Vagina (tissue), 2 donors: ENCODE measurements around the gene WSB1. TPM values are rescaled to one million over a fixed set of nuclear protein-coding genes. Genes with fewer than 3 reads are reported as not detected.

Experiments
- DNase-seq, 2 donors: peaks; one replicate each; pipeline ENCODE4 v3.0.0-alpha.2; 2017; ENCODE audit errors: extremely low spot score in 2 of 2
- H3K27ac ChIP-seq: fragments of 200-600 bp; sonication (generic); one replicate; pipeline ENCODE4 v1.5.1; 2019
- H3K27me3 ChIP-seq: fragments of 200-600 bp; sonication (generic); one replicate; pipeline ENCODE4 v1.5.1; 2019
- H3K36me3 ChIP-seq, 2 donors: fragments of 200-600 bp; sonication (generic); one replicate each; pipeline ENCODE4 v1.5.1; 2017 to 2019
- H3K4me1 ChIP-seq: fragments of 200-600 bp; sonication (generic); one replicate; pipeline ENCODE4 v1.5.1; 2019
- H3K4me3 ChIP-seq, 2 donors: fragments of 200-600 bp; sonication (generic); 1 replicate in 1 of 2; 2 replicates in 1 of 2; pipeline ENCODE4 v1.5.1; 2016 to 2019
- H3K9me3 ChIP-seq: fragments of 200-600 bp; sonication (generic); one replicate; pipeline ENCODE4 v1.5.1; 2019
- POLR2A ChIP-seq, 2 donors: fragments of 450-650 bp; IDR thresholded peaks; one replicate each; pipeline ENCODE4 v1.6.1; 2017; ENCODE audit warnings: antibody characterized with exemption in 2 of 2, mild to moderate bottlenecking in 2 of 2, moderate library complexity in 2 of 2
- POLR2AphosphoS5 ChIP-seq, 2 donors: sonication (generic); formaldehyde crosslinking; IDR thresholded peaks; one replicate each; pipeline ENCODE4 v1.9.0; 2017; ENCODE audit warnings: antibody characterized with exemption in 2 of 2, mild to moderate bottlenecking in 2 of 2, low read depth in 1 of 2; ENCODE audit not compliant: insufficient read depth in 1 of 2
- intact Hi-C: fragments of 100-400 bp; cut with DNase I; formaldehyde crosslinking; loops from one replicate; pipeline ENCODE4 v1.15.1; 2023
- total RNA-seq: library from RNA; depleted of rRNA; stranded (reverse); fragments of >200 nt; gene quantifications from one replicate; pipeline ENCODE4 v1.2.3, GENCODE V29; 2016
- TF ChIP-seq, protein P1 (sequence below), 3 experiments: fragments of 450-650 bp in 2 of 3; fragments of 200-600 bp in 1 of 3; sonication (generic) in 1 of 3; IDR thresholded peaks; one replicate each; pipeline ENCODE4 v1.5.1; 2017 to 2019; ENCODE audit warnings: antibody characterized with exemption in 3 of 3, mild to moderate bottlenecking in 2 of 3, moderate library complexity in 2 of 3

Gene WSB1
- total RNA-seq, 1 donor from 2014 or later = 158 TPM

DNA sequence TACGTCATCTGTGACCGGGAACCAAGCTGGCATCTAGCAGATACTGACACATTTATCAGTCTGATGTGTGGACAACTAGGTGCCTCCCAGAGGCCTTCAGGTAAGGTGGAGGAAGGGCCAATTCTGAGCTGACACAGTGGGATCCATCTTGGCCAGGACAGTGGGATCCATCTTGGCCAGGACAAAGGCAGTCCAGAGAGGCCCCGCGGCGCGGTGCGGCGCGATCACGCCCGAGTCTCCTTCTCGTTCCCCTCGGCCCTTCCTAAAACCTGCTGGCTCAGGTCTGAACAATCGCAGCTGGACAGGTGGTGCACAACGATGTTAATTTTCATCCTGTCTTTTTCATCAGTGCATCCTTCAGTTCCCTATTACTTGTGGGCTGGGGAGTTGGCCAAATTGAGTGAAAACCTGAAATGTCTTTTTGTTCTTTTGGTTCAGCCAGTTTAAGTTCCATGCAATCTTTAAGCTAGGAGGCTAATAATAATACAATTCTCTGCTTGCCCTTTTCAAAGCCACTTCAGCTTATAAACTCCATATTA, 486 bp upstream of the WSB1 start:
- DNase-seq = no peak
- TF ChIP-seq POLR2AphosphoS5 (IDR thresholded peaks at IDR 0.05; ENCODE audit: insufficient read depth in 1 of 2, low read depth in 1 of 2) = no peak
- TF ChIP-seq POLR2A (IDR thresholded peaks at IDR 0.05) = no peak
- TF ChIP-seq, protein P1, sequence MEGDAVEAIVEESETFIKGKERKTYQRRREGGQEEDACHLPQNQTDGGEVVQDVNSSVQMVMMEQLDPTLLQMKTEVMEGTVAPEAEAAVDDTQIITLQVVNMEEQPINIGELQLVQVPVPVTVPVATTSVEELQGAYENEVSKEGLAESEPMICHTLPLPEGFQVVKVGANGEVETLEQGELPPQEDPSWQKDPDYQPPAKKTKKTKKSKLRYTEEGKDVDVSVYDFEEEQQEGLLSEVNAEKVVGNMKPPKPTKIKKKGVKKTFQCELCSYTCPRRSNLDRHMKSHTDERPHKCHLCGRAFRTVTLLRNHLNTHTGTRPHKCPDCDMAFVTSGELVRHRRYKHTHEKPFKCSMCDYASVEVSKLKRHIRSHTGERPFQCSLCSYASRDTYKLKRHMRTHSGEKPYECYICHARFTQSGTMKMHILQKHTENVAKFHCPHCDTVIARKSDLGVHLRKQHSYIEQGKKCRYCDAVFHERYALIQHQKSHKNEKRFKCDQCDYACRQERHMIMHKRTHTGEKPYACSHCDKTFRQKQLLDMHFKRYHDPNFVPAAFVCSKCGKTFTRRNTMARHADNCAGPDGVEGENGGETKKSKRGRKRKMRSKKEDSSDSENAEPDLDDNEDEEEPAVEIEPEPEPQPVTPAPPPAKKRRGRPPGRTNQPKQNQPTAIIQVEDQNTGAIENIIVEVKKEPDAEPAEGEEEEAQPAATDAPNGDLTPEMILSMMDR (IDR thresholded peaks at IDR 0.05) = no peak
- H3K4me1 ChIP-seq = peaks cover 26% of the 10 kb centered on the region
- no peaks in the 10 kb centered on the region for H3K9me3 ChIP-seq
- H3K36me3 ChIP-seq = no peaks in the 10 kb centered on the region
- H3K27ac ChIP-seq = peak overlapping the region; percentile 100
- intact Hi-C loops = loop anchor here (5.0 kb wide), 1 partner anchor 46 kb away; no protein-coding TSS in a partner anchor
- peak overlapping the region; percentile 91 to 98 for H3K4me3 ChIP-seq
- H3K27me3 ChIP-seq = no peaks in the 10 kb centered on the region

DNA sequence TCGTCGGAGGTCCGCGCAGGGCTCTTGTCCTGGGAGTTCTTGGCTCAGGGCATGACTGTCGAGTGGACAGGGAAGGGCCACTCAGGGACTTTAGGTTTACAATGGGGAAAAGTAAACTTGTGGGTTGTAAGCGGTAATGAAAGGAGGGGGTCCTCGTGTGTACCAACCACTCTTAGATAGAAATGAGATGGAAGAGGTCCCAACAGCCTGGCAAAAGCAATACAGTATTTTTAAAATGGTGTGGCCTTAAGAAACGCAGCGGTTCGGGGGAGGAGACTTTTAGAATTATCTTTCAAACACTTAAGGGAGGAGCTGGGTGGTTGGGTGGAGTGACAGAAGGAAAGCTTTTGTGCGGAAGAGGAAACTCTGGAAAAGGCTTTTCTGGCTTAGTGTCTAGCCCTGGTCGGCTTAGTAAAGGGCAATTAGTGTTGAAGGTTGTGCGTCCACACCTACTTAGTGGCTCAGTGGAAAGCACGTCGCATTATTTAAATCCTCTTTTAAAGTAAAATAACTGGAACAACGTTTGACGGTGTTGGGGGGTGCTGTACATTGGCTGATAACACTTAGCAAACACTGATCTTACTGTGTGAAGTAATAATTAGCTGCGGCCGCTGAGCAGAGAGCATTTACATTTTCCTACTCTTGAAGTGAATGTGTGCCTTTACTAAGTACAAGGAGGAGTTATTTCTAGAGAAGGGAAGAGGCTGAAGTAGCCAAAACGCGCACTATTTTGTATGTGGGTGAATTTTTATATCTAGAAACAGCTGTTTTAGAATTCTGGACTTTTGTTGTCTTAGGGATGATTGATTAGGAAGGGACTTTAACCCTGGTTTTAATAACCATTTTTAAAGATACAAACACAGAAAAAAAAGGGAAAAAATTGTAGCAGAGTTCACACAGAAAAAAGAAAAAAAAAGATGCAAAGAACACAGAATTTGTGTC, 1.0 kb downstream of the WSB1 start:
- Histone ChIP-seq H3K27me3 (no peaks in the 10 kb centered on the region), H3K36me3 (no peaks in the 10 kb centered on the region), H3K4me3 (peak overlapping the region; percentile 91 to 98), H3K9me3 (no peaks in the 10 kb centered on the region), H3K4me1 (peaks cover 42% of the 10 kb centered on the region), H3K27ac (peak overlapping the region; percentile 100)
- TF ChIP-seq POLR2A (IDR thresholded peaks at IDR 0.05) (peak in 1 of 2 donors; percentile 81), POLR2AphosphoS5 (IDR thresholded peaks at IDR 0.05; ENCODE audit: insufficient read depth in 1 of 2, low read depth in 1 of 2) (peak in 1 of 2 donors; percentile 87)
- TF ChIP-seq, protein P1 (IDR thresholded peaks at IDR 0.05) = no peak
- no peak for DNase-seq
- intact Hi-C loops = loop anchor here (5.0 kb wide), 1 partner anchor 48 kb away; no protein-coding TSS in a partner anchor

DNA sequence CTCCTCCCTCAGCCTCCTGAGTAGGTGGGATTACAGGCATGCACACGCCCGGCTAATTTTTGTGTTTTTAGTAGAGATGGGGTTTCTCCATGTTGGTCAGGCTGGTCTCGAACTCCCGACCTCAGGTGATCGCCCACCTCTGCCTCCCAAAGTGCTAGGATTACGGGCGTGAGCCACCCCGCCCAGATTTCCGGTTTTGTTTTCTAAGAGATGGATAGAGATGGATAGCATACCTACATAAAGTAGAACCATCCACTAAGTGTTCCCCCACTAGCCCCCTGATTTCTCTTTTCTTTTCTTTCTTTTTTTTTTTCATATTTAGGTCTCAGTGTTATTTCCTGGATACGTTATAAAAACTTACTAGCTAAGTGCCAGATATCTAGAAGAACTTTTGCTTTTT, 2.0 kb downstream of the WSB1 start:
- Histone ChIP-seq H3K36me3 (no peaks in the 10 kb centered on the region), H3K27me3 (no peaks in the 10 kb centered on the region), H3K27ac (peak overlapping the region; percentile 100), H3K4me1 (peaks cover 52% of the 10 kb centered on the region), H3K9me3 (no peaks in the 10 kb centered on the region), H3K4me3 (peak overlapping the region; percentile 91 to 98)
- intact Hi-C loops = no loop called here
- no peak for DNase-seq
- TF ChIP-seq POLR2AphosphoS5 (IDR thresholded peaks at IDR 0.05; ENCODE audit: insufficient read depth in 1 of 2, low read depth in 1 of 2) (no peak), POLR2A (IDR thresholded peaks at IDR 0.05) (no peak)
- TF ChIP-seq, protein P1 (IDR thresholded peaks at IDR 0.05) = no peak

- H3K9me3 ChIP-seq = no peaks in the 10 kb centered on the region
- intact Hi-C loops = no loop called here
- H3K4me3 ChIP-seq = peak overlapping the region; percentile 91 to 98
- H3K27ac ChIP-seq = peak overlapping the region; percentile 100
- H3K4me1 ChIP-seq = peaks cover 57% of the 10 kb centered on the region
- no peak for DNase-seq
- no peaks in the 10 kb centered on the region for H3K27me3 ChIP-seq
- no peak for TF ChIP-seq POLR2A (IDR thresholded peaks at IDR 0.05)
- TF ChIP-seq POLR2AphosphoS5 (IDR thresholded peaks at IDR 0.05; ENCODE audit: insufficient read depth in 1 of 2, low read depth in 1 of 2) = no peak
- TF ChIP-seq, protein P1 (IDR thresholded peaks at IDR 0.05) = no peak
- H3K36me3 ChIP-seq = no peaks in the 10 kb centered on the region
Measured at GRCh38 chr17:27296428-27296979, 2.6 kb downstream of the WSB1 start.
